NT2/D1 (cell line): Measurements from ENCODE around the gene ABHD1.

Experiments
- DNase-seq: peaks from one replicate; pipeline ENCODE4 v3.0.0-alpha.2; 2011; ENCODE audit warnings: low read depth, low spot score
- H3K27me3 ChIP-seq: 2 replicates; pipeline ENCODE4 v1.6.0; 2011; ENCODE audit warnings: mild to moderate bottlenecking; ENCODE audit not compliant: insufficient read length, insufficient read depth
- H3K36me3 ChIP-seq: 2 replicates; pipeline ENCODE4 v1.6.1; 2011; ENCODE audit warnings: mild to moderate bottlenecking, low read length, mixed read lengths; ENCODE audit not compliant: insufficient read depth, insufficient read length
- H3K4me1 ChIP-seq: 2 replicates; pipeline ENCODE4 v1.5.1; 2011; ENCODE audit not compliant: insufficient read depth, insufficient read length
- H3K4me3 ChIP-seq: 2 replicates; pipeline ENCODE4 v1.5.1; 2011; ENCODE audit warnings: low read depth; ENCODE audit not compliant: insufficient read length
- H3K9ac ChIP-seq: 2 replicates; pipeline ENCODE4 v1.6.0; 2011; ENCODE audit warnings: low read depth; ENCODE audit not compliant: insufficient read length
- H3K9me3 ChIP-seq: 2 replicates; pipeline ENCODE4 v1.5.1; 2011; ENCODE audit warnings: mild to moderate bottlenecking, low read length; ENCODE audit not compliant: insufficient read depth
- SUZ12 ChIP-seq: IDR thresholded peaks from 2 replicates; pipeline ENCODE4 v1.6.1; 2011; ENCODE audit not compliant: insufficient read length, insufficient read depth; ENCODE audit errors: extremely low read depth
- YY1 ChIP-seq: IDR thresholded peaks from 2 replicates; pipeline ENCODE4 v1.6.1; 2011; ENCODE audit not compliant: insufficient read length, insufficient read depth
- ZNF274 ChIP-seq: IDR thresholded peaks from 2 replicates; pipeline ENCODE4 v1.6.1; 2011; ENCODE audit warnings: mild to moderate bottlenecking, low read depth, low read length

The ABHD1 gene

DNA sequence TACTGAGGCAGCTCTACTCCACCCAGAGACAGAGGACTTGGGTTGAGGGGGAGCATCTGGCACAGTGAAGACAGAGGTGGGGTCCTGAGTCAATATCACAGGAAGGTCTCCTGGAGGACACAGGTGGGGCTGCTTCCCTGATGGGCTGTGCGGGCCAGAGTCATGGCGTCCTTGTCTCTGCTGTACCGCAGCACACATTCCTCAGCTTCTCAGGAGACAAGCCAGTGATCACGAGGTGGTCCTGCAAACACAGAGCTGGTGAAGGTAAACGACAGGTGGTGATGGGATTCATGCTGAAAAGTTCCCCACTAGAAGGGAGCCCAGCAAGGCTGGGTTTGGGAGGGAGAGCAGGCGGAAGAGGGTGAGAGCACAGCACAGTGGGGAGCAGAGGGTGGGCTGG lies 34.9 kb downstream of the ABHD1 start:
- no peak overlapping the region for H3K4me3 ChIP-seq
- no peak for DNase-seq
- peaks cover 3% of the 10 kb centered on the region for H3K4me1 ChIP-seq
- H3K9me3 ChIP-seq: no peaks in the 10 kb centered on the region
- TF ChIP-seq SUZ12 (no peak), ZNF274 (no peak), YY1 (no peak)
- no peaks in the 10 kb centered on the region for H3K36me3 ChIP-seq
- no peaks in the 10 kb centered on the region for H3K27me3 ChIP-seq
- no peak overlapping the region for H3K9ac ChIP-seq

DNA sequence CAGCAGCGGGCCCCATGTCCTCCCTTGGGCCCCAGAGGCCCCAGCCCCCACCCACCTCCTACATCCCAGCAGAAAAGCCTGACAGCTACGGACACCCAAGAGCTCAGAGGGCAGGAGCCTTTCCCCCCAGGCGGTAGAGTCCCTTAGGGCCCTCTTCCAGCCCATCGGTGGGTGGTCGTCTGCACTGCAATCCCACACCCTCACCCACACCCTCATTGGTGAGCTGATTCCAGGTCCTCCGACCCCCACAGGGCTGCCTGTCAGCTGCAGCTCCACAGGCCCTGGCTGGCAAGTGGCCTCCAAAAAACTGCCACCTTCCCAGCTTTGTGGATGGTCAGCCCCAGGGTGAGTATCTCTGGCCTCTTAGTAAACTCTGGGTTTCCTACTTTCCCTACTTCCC lies 35.7 kb downstream of the ABHD1 start:
- no peak overlapping the region for H3K9ac ChIP-seq
- TF ChIP-seq YY1: no peak
- no peak for TF ChIP-seq ZNF274
- no peak for TF ChIP-seq SUZ12
- no peaks in the 10 kb centered on the region for H3K36me3 ChIP-seq
- peaks cover 3% of the 10 kb centered on the region for H3K4me1 ChIP-seq
- H3K9me3 ChIP-seq: no peaks in the 10 kb centered on the region
- no peak for DNase-seq
- no peaks in the 10 kb centered on the region for H3K27me3 ChIP-seq
- no peak overlapping the region for H3K4me3 ChIP-seq

GRCh38 chr2:27160191-27160590 lies 36.6 kb downstream of the ABHD1 start:
- no peak overlapping the region for H3K4me3 ChIP-seq
- no peak overlapping the region for H3K9ac ChIP-seq
- TF ChIP-seq ZNF274: no peak
- H3K9me3 ChIP-seq: peaks cover 6% of the 10 kb centered on the region; the same call in 1 of the 2 replicates
- no peak for DNase-seq
- H3K4me1 ChIP-seq: peaks cover 3% of the 10 kb centered on the region
- no peaks in the 10 kb centered on the region for H3K27me3 ChIP-seq
- H3K36me3 ChIP-seq: no peaks in the 10 kb centered on the region

DNA sequence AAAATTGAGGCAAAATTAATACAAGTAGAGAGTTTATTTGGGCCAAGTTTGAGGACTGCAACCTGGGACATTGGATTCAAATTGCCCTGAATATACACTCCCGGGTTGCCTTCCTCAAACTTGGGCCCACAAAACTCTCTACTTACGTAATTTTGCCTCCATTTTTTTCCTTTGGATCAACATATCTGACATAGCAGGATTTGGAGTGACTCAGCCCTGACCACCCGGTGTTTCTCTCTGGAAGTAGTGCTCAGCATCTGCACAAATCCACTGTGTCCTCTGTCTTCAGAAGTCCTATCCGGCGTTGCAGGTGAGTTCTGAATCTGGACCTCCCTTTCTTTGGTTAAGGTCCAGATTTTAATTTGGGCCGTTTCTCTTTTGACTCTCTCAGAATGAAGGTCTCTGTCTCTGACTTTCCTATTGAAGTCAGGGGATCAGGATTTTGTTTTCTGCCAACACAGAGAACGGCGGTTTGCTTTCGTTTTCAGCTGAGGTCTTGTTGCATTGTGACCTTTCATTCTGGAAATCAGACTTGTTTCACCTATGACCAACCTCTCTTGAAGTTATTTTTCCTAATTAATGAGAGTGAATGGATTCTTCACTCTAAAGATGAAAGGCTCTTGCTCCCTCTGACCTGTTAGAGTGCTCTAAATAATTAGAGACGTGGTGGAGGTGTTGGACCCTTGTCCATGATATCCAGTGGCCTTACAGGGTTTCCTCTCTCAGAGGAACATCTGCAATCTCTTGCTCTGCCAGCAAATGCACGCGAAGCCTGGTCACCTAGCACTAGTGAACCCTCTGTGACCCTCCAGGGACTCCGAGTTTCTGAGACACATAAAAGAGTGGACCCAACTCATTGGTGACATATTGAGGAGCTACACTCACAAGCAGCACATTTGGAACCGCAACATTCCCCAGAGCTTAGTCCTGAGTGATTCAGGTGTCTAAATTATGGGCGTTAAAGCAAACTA lies 38.8 kb downstream of the ABHD1 start:
- Histone ChIP-seq H3K27me3 (no peaks in the 10 kb centered on the region), H3K36me3 (no peaks in the 10 kb centered on the region), H3K9me3 (peaks cover 12% of the 10 kb centered on the region; the same call in 1 of the 2 replicates), H3K9ac (no peak overlapping the region), H3K4me1 (peaks cover 3% of the 10 kb centered on the region), H3K4me3 (no peak overlapping the region)
- no peak for TF ChIP-seq YY1
- no peak for TF ChIP-seq ZNF274
- no peak for TF ChIP-seq SUZ12
- DNase-seq: no peak

DNA sequence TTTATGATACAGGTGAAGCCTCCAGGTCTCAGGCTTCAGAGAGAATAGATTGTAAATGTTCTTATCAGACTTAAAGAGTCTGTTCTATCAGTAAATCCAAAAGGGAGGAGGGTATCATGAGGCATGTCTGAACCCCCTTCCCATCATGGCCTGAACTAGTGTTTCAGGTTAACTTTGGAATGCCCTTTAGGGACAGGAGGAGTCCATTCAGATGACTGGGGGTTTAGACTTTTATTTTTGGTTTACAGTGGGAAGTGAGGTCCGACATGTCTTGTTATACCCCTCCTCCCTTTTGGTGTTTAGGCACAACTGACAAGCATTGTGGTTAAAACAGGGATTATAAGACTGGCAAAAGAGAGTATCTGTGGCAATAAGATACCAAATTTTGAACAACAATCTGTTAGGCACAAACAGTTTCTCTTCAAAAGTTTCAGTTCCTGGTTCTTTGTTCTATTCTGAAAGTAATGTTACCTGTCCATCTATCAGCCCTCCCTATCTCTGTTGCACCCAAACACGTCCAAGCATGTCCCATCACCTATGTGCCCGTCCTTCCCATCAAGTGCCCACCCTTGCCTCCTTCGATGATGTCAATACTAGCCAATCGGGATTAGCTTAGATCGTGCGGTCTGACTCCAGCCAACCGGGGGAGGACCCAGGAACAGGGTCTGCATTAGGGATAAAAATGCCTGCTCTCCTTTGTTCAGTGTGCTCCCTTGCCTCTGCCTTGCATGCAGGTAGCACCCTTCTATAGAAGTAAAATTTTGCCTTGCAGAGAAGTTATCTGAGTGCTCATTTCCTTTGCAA lies 41.5 kb downstream of the ABHD1 start:
- H3K9me3 ChIP-seq: peaks cover 12% of the 10 kb centered on the region; the same call in 1 of the 2 replicates
- TF ChIP-seq SUZ12 (no peak), YY1 (no peak), ZNF274 (no peak)
- H3K36me3 ChIP-seq: no peaks in the 10 kb centered on the region
- DNase-seq: no peak
- H3K4me3 ChIP-seq: no peak overlapping the region
- no peak overlapping the region for H3K9ac ChIP-seq
- no peaks in the 10 kb centered on the region for H3K4me1 ChIP-seq
- H3K27me3 ChIP-seq: no peaks in the 10 kb centered on the region

DNA sequence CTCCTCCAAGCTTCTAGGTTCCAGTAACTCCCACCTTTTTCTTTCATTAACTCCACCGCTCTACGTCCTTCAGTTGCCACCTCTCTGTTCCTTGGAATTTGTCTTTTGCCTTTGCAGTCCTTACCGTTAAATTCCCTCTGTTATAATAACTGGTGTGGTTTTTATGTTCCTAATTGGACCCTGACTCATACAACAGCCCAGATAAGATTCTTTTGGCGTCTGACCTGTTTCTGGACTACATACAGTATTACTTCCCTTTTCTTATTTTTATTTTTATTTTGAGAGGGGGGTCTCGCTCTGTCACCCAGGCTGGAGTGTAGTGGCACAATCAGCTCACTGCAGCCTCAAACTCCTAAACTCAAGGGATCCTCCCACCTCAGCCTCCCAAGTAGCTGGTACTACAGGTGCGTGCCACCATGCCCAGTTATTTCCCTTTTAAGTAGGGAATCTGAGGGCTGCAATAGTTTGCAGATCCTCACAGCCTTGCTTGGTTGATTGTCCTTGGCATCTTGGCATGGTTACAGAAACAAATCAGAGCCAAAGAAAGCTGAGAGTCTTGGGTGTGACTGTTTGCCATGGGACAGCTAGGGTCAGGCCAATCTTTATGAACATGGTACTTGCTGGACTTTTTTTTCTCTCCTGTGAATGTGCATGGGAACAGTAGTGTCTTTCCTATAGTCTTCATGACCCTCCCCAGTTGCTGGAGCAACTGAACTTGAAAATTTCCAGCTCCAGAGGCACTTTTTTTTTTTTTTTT lies 47.1 kb downstream of the ABHD1 start:
- Histone ChIP-seq H3K27me3 (no peaks in the 10 kb centered on the region), H3K4me3 (no peak overlapping the region), H3K36me3 (no peaks in the 10 kb centered on the region), H3K9me3 (0 out of 2 replicates have a peak, but pooled peaks cover under 1% of the 10 kb centered on the region), H3K4me1 (peaks cover 3% of the 10 kb centered on the region), H3K9ac (peak overlapping the region; percentile 2)
- no peak for DNase-seq
- TF ChIP-seq YY1: no peak
- no peak for TF ChIP-seq SUZ12

GRCh38 chr2:27171351-27171848 lies 47.8 kb downstream of the ABHD1 start:
- TF ChIP-seq SUZ12: no peak
- no peak for TF ChIP-seq YY1
- no peak for TF ChIP-seq ZNF274
- Histone ChIP-seq H3K9me3 (no peaks in the 10 kb centered on the region), H3K36me3 (no peaks in the 10 kb centered on the region), H3K4me3 (no peak overlapping the region), H3K27me3 (no peaks in the 10 kb centered on the region), H3K9ac (no peak overlapping the region), H3K4me1 (peaks cover 3% of the 10 kb centered on the region)
- no peak for DNase-seq
